Measurements from ENCODE around the gene MDH1B.
"Not testable (repeated sequence)": the region's sequence is repeated elsewhere in the genome, so short reads cannot be mapped to it uniquely, and the experiment has no call there.

MDH1B gene

DNA sequence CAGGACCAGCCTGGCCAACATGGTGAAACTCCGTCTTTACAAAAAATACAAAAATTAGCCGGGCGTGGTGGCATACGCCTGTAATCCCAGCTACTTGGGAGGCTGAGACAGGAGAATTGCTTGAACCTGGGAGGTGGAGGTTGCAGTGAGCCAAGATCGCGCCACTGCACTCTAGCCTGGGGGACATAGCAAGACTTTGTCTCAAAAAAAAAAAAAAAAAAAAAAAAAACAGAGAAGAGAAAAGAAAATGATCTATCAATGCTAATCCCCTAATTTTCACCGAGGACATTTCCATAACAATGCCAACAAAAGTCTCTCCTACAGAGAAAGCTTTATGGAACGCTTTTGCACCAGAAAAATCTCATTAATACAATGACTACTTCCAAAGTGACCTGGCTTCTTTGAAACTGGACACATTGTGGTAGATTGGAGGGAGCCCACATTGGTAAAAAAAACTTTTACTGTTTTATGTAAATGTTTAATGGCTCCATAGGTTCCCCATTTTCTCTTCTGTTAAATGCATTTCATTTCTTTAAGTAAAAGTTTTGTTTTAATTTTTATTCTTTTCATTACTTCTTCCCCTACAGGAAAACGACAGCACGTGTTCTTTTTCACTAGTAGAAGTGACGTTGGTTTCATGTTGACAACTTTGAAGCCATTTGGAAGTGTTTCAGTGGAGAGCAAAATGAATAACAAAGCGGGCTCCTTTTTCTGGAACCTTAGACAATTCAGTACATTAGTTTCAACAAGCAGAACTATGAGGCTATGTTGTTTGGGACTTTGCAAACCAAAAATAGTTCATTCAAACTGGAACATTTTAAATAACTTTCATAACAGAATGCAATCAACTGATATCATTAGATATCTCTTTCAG is 1.2 kb upstream of the MDH1B start:
- DNase-seq: no peak

DNA sequence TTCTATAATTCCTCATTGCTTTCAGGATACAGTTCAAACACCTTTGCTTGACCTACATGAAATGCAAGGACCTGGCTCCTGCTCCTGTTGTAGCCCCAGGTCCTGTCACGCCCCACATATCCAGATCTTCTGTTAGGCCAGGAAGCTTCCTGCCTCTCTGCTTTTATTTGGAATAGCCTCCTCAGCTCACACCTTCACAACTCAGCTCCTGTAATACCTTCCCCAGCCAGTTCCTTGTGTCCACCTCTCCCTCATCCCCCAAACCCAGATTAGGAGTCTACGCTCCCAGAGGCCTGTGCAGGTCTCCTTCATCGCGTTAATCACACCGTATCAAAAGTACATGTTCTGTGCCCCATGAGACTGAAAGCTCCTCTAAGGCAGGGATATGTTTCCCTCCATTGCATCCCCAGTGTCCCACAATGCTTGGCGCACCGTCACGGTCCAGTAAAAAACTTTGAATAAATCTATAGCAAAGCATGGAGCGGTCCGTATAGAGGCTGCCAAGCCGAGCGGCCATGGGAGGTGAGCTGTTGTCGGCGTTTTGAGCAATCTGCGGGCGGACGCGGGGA is 371 bp downstream of the MDH1B start:
- DNase-seq: peak; percentile 79

DNA sequence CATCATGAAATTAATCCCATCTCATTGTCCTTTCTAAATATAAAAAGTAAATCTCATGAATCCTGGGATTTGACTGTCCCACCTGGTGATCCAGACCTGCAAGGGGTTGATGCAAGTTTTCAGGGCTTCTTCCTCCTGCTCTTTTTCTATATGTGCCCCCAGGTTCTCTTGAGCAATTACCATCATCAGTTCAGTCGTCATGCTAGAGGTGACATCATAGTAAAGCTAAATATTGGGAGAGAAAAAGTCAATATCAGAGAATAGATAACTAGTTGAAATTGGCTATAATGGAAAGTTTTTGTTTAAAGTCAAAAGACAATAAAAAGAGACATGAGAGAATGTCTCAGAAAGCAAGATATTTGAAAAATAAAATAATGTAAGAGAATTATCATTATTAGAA is 8.3 kb downstream of the MDH1B start:
- DNase-seq: no peak

DNA sequence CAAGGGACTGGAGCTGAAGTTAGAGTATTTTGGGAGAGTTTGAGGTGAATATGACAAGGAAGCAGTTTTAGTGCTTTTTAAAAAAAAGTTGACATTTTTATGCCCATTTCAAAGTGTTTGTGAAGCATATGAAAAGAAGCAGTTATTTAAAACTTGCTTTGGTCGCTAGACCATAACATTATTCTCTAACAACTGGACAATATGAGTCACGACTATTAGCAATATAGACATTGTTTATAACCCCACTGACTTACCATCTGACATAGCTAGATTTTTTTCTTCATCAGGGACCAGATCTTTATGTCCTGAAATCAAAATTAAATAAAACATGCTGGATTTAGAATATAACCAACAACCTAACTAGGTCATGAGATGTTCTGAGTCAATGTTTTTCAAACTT is 24.3 kb downstream of the MDH1B start:
- DNase-seq: no peak

DNA sequence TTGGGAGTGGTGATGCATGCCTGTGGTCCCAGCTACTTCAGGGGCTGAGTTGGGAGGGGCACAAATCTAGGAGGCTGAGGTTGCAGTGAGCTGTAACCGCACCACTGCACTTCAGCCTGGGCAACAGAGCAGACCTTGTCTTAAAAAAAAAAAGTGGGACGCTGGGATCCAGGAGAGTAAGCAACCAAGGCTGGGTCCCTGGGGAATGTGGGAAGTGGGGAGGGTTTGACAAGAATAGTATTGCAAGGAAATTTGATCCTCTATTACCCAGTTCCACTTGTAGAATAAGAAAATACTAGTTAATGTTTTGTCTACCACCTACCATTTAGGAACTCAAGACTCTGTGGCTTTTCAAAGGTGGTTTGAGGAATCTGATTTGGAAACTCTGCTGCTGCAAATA is 25.9 kb downstream of the MDH1B start:
- no peak for DNase-seq

DNA sequence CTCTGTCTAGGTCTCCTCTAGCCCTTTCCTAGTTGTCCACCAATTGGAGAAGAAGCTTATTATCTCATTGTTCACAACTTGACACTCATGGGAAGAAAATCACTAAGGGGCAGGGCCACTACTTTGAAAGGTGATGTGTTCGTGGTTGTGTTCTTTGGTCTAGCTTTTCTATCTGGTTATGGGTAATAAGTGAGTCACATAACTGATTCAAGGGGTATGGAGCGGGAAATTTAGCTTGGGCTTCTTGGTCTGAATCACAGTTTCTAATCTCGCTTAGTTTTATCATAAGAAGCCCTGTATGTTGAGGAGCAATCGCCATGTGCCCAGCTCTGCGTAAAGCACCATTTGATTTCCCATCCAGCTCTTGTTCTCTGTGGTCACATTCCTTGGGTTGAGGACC is 28.2 kb downstream of the MDH1B start:
- no peak for DNase-seq

DNA sequence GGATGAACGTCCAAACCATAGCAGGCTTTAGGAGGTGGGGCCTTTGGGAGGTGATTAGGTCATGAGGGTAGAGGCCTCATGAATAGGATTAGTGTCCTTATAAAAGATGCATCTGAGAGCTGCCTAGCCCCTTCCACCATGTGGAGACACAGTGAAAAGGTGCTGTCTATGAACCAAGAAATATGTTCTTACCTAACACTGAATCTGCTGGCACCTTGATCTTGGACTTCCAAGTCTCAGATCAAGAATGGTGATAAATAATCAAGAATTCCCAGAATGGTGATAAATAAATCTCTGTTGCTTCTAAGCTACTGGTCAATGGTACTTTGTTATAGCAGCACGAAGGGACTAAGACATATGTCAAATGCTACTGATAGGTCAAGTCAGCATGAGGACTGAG is 31.8 kb downstream of the MDH1B start:
- DNase-seq: no peak

DNA sequence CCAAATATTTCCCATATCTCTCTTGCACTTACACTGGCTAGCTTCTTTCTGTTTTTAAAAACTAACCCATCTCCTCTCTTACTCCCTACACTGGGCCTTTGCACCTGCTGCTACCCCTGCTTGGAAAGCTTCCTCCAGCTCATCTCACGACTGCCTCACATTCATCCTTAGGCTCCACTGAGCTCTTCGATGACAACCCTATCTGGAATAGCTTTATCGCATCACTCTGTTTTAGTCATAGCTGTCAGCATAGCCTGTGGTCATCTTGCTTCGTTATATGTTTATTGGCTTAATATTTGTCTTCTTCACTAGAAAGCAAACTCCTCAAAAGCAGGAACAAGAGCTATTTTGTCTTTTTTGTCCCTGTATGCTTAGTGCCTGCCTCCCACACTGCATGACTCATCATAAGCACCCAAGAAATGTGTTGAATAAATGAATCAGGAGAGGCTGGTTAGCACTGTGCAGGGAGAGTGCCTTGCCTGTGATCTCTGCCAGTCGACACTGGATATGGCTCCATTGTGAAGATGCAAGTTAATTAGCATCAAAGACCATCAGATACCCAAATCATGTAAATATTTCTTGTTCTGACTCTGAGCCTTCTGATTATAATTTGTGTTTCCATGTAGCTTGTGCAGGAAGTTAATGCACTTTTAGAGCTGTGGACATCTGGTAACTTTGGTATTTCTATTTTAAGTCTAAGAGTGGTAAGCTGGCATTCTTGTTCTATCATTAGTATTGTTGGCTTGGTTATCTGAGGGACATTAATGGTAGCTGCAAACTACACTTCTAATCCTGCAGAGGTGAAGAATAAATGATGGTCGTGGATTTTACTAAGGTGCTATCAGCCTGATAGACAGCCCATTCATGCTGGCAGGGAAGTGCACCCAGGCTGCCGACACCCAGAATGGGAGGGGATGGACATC is 36.6 kb downstream of the MDH1B start:
- DNase-seq: no peak

DNA sequence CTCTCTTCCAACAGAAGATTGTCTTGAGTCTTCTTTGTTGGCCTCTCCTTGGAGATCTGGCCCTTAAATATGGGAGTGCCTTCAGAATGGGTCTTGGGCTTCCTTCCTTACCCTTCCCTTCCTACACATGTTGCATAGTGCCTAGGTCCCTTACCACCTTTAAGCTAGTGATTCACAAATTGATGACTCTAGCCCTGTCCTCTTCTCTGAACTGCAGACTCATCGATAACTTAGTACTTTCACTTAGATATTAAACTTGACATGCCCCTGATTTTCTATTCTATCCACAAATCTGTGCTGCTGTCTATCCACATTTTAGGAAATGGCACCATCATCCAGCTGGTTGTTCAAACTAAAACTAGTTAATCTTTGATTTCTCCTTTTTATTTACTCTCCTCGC is 37.8 kb downstream of the MDH1B start:
- DNase-seq: no peak

DNA sequence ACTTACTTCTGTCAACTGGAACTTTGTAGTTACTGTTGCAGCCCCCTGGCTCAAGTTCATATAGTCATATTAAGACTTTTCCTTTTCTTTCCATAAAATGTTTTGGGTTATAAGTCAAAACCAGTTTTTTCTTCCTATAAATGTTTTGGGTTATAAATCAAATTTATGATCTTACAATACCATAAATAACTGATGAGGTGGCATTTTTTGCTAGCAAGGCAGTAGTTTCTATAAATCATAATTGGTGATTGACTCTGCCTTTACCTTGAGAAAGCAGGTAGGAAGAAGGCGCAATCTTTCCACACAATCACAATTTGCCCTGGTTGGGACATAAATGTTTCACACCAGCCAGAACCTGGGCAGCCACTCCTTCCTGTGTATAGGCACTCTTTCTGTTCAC is 41.8 kb downstream of the MDH1B start:
- DNase-seq: no peak

DNA sequence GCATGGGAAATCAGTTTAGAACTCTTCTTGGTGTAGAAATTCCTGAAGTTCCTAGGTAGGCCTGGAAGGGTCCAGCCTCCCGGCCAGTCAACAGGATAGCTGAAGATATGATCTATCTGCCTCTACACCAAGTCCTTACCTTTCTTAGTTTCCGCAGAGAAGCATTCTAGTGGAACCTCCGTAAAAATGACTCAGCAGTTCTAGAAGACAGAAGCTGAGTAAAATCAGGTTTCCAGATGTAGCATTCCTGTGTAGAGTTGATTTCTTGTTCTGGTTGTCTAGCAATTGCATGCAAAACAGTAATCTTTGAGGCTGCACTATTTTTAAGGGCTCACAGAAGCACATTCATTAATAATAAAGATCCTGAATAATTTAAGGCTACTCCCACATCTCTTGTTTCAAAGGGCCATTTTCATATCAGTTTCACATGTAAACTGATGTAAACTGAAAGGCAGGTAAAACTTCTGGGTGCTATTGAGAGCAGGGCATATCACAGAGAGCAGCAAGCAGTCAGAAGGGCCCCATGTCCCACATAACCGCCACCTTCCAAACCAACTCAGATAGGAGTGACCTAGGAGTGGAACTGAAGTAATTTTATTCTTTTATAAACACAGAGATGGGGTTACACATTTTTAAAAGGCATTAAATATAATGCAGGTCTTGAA is 43.7 kb downstream of the MDH1B start:
- DNase-seq: no peak

DNA sequence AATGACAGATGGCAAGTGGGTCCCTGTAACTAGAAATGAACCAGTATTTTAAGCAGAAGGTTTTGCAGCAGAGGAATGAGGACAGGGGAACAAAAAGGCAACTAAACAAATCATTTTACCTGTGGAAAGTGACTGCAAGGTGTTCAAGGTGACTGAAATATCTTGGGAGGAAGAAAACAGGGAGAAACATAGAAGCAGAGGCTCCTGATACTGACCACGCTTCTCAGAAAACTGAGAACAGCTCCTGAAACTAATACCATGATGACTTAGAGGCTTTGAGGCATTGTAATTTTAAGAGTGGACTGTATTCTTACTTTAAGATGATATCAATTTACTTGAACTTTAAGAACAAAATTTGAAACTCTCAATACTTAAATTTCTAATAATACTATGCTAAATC is 46.8 kb downstream of the MDH1B start, which contains the start of gene DYTN:
Gene DYTN (minus strand): TSS at position 101 of the 400 bp plus-strand sequence. CDS start 117 bp downstream, outside the sequence.
- DNase-seq: no peak

DNA sequence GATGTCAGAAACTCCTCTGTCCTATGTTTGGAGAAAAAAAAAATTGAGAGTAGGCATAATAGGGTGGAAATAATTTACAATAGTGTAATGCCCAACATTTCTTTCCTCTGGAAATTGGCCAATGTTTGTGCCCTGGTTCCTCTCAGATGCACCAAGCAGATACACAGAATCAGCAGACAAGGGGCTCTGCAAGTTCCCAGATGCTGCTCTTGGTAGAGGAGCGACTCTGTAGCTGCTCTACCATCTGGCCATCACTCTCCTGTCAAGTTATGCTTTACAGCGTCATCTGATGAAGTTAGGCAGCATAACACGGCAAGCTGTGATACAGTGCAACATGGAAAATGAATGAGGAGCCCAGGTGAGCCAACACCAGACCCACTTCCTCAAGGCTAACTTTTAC is 48.5 kb downstream of the MDH1B start:
- DNase-seq: no peak

DNA sequence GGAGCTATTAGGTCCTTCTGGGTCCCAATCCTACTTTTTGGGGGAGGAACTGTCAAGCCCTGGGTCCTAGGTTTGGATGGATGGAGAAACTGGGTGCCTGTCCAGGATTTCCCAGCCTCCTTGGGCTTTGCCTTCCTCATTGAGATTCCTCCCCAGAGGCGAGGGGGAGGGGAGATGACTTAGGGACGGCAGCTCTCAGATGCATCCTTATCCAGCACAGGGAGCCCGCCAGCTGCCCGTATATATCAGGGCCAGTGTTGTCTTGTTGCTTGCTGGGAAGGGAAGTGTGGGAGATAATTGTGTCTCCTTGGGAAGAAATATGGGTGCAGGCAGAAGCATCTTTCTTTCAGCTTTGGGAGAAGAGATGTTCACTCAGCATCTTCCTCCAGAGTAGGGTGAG is 49.9 kb downstream of the MDH1B start:
- DNase-seq: not testable (repeated sequence)

DNA sequence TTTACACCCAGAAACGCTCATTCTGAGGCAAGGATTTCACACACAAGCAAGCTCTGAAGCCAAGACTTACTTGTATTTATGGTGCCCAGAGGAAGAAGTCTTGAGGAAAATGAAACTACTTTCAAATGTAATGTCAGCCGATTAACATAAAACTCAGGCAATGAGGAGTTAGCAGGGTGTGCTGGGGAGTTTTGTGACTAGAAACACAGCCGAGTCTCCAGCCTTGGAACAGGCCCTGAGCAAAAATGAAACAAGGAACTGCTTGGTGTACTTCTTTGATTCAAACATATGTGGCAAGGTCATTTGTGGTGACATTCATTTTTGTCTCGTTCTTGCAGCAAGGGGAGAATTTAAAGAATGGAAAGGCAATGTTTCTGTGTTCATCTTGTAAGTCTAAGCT is 51.4 kb downstream of the MDH1B start:
- no peak for DNase-seq

DNA sequence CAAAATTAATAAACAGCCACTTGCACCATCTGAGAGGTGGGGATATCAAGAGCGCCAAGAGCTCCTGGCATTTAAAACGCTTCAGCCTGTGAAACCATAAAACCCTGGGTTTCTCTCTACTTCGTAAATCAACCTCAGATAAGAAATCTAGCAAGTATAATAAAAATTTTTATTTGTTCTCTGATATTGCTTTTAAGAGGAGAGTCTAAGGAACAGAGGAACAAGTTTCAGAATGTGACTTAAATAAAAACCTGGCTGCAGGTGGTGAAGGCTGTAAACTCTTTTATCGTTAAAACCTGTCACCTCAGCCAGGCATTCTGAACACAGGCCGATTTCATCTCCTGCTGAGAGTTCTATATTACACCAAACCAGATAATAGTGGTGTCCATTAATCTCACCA is 56.8 kb downstream of the MDH1B start:
- no peak for DNase-seq

DNA sequence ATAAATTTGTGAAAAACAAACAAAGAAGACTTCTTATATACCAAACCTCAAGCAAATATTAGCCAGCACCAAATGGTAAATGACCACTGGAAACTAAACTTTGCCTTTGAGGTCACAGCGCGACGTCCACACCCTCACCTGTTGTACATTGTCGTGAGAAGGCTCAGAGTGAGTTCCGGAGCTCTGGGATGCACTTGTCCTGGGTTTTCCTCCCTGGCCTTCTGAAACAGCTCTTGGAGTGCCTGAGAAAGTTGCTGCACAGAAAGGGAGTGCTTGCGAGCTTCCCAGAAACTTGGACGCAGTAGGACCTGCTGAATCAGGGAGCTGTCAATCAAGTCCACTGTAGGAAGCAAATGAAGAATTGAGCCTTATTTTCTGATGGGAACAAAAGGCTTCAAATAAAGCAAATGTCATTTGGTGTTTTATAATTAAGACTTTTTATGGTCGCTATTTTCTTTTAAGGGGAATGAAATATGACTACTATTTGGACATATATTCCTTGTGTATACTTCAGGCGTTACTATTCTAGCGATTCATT is 57.9 kb downstream of the MDH1B start:
- DNase-seq: no peak

DNA sequence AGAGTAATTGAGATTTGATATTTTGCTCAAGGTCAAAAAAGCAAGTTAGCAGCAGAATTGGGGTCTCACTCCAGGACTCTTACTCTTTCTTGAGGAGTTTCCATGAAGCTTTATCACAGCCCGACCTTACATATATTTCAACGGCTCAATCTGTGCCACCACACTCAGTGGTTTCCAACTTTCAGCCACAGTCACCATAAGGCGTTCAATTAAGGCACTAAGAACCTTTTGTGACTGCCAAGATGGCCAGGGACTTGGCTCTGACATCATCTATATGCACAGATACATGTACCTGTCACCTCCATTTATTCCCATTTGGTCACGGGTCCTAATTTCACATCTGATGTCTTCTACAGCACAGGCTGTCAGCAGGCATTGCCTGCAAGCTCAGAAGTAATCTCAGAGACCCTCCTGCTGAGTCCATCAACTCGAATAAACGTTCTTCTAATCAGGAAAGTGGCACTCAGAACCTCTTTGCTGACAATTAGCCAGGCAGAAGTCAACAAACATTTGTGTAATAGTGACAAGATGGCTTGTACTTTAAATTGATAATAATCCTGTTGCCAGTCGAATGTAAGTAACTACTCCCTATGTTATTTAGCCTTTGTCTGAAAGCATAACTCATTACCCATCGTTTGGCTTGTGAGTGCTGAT is 63.0 kb downstream of the MDH1B start:
- DNase-seq: no peak

DNA sequence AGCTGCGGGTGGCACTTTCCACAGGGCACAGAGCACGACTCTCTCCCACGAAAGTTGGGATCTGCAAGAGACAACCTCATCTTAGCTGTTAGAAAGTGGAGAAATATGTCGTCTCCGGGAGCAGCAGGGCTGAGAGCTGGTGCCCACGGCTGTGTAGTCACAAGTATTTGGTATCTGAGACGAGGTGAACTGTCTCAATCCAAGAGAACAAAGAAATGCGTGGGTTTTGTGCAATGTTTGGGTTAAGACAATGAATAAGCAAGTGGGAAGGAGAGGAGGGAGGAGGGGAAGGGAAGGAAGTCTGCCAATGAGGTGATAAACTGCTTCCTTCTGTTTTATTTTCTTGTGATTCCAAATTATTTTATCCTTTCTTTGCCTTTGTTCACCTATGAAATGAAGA is 65.0 kb downstream of the MDH1B start:
- no peak for DNase-seq

DNA sequence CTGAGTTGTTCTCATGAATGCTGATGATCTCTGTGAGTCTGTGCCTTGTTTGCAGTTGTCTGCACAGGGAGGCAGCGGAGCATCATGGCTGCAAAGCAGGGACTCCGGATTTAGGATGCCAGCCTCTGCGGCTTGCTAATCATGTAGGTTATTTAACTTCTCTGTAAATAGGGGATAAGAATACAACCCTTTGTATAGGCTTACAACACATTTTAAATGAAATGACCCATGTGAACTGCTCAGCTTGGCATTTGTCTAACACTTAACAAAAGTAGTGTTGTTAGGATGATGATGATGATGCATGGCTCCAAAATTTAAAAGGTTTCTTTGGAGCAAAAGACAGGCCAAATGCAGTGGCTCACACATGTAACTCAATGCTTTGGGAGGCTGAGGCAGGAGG is 66.3 kb downstream of the MDH1B start:
- DNase-seq: no peak

DNA sequence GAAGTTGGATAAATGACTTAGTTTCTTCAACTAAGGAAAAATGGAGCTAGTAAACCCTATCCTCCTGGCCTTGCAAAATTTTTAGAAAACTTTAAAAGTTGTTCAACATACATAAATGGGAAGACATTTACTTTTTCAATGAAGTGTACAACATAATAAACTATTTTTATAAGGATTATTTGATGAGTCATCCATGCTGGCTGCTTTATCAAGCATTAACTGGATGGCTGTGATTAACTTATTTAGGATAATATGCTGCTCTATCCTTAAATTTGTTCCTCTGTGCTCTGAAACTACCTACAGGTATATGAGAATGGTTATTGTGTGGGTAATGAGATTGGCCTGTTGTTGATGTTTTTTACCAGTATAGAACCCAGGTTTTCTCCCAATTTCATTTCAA is 68.2 kb downstream of the MDH1B start:
- DNase-seq: no peak

Measured in NCI-H526 treated with DMSO at 0.1 percent for 48 hours (cell line).